GM21390 (cell line): ENCODE results near the gene NTN5.
"Not testable (repeated sequence)": the region's sequence is repeated elsewhere in the genome, so short reads cannot be mapped to it uniquely, and the experiment has no call there.

Experiments used
- ATAC-seq: cut with Tn5 transposase; IDR thresholded peaks from one replicate; pipeline ENCODE4 v1.9.1; 2021; ENCODE audit not compliant: unreplicated experiment

The NTN5 gene

GRCh38 chr19:48670699-48671445 is 1.9 kb downstream of the NTN5 start:
- no peak for ATAC-seq

- no peak for ATAC-seq
Measured at GRCh38 chr19:48669903-48670668, 2.7 kb downstream of the NTN5 start.

GRCh38 chr19:48668761-48669160 is 4.1 kb downstream of the NTN5 start:
- ATAC-seq = no peak

GRCh38 chr19:48668332-48668731 is 4.5 kb downstream of the NTN5 start:
- ATAC-seq = no peak

GRCh38 chr19:48665786-48666185 is 7.0 kb downstream of the NTN5 start:
- ATAC-seq = no peak

- ATAC-seq = no peak
Measured at GRCh38 chr19:48664476-48664875, 8.3 kb downstream of the NTN5 start.

- no peak for ATAC-seq
Measured at GRCh38 chr19:48663667-48664066, 9.2 kb downstream of the NTN5 start.

- ATAC-seq = no peak
Measured at GRCh38 chr19:48661711-48662090, 11.1 kb downstream of the NTN5 start.

GRCh38 chr19:48660852-48661710 is 11.7 kb downstream of the NTN5 start:
- ATAC-seq = peak; percentile 77

- ATAC-seq = no peak
Measured at GRCh38 chr19:48659768-48660167, 13.0 kb downstream of the NTN5 start.

GRCh38 chr19:48658483-48658882 is 14.3 kb downstream of the NTN5 start:
- no peak for ATAC-seq

GRCh38 chr19:48657828-48658227 is 15.0 kb downstream of the NTN5 start:
- not testable (repeated sequence) for ATAC-seq

- no peak for ATAC-seq
Measured at GRCh38 chr19:48656840-48657474, 15.9 kb downstream of the NTN5 start.

- no peak for ATAC-seq
Measured at GRCh38 chr19:48654299-48655059, 18.3 kb downstream of the NTN5 start.

GRCh38 chr19:48651683-48652048 is 21.2 kb downstream of the NTN5 start:
- ATAC-seq = no peak

GRCh38 chr19:48650974-48651682 is 21.7 kb downstream of the NTN5 start:
- no peak for ATAC-seq

GRCh38 chr19:48648134-48648533 is 24.7 kb downstream of the NTN5 start:
- ATAC-seq = no peak

- no peak for ATAC-seq
Measured at GRCh38 chr19:48646722-48647216, 26.0 kb downstream of the NTN5 start.

GRCh38 chr19:48646001-48646721 is 26.7 kb downstream of the NTN5 start, which contains the start of gene CA11:
TSS of gene CA11 (minus strand) at chr19:48646187. CDS start at chr19:48645632, 555 bp downstream.
- peak; percentile 79 for ATAC-seq
